Ishikawa (cell line): ENCODE data around the gene LRRC74B.
A peak's percentile ranks its signal among the peaks of the same experiment; 100 is the strongest.

ENCODE experiments used
- CEBPB ChIP-seq: IDR thresholded peaks from 2 replicates; pipeline ENCODE4 v1.6.1; 2012
- CREB1 ChIP-seq: IDR thresholded peaks from 2 replicates; pipeline ENCODE4 v1.6.1; 2012; ENCODE audit warnings: low read depth
- EGR1 ChIP-seq: IDR thresholded peaks from 2 replicates; pipeline ENCODE4 v1.6.1; 2012
- EP300 ChIP-seq: IDR thresholded peaks from 2 replicates; pipeline ENCODE4 v1.6.1; 2012; ENCODE audit warnings: borderline replicate concordance
- FOXM1 ChIP-seq: IDR thresholded peaks from 2 replicates; pipeline ENCODE4 v1.6.1; 2012; ENCODE audit warnings: low read depth, borderline replicate concordance
- NFIC ChIP-seq: IDR thresholded peaks from 2 replicates; pipeline ENCODE4 v1.6.1; 2012
- RAD21 ChIP-seq: IDR thresholded peaks from 2 replicates; pipeline ENCODE4 v1.6.1; 2012; ENCODE audit warnings: low read depth
- TAF1 ChIP-seq: IDR thresholded peaks from 2 replicates; pipeline ENCODE4 v1.6.1; 2012; ENCODE audit warnings: low read depth, mild to moderate bottlenecking
- TCF12 ChIP-seq: IDR thresholded peaks from 2 replicates; pipeline ENCODE4 v1.6.1; 2012; ENCODE audit warnings: low read depth
- TEAD4 ChIP-seq: IDR thresholded peaks from 2 replicates; pipeline ENCODE4 v1.6.1; 2012
- YY1 ChIP-seq: IDR thresholded peaks from 2 replicates; pipeline ENCODE4 v1.6.1; 2012; ENCODE audit warnings: low read depth
- ZBTB7A ChIP-seq: IDR thresholded peaks from 2 replicates; pipeline ENCODE4 v1.6.1; 2012; ENCODE audit warnings: low read depth
- TF ChIP-seq, protein P1 (sequence below): IDR thresholded peaks from 2 replicates; pipeline ENCODE4 v1.6.1; 2012
- TF ChIP-seq, protein P2 (sequence below): IDR thresholded peaks from 2 replicates; pipeline ENCODE4 v1.6.1; 2012; ENCODE audit warnings: low read depth, mild to moderate bottlenecking
- TF ChIP-seq, protein P3 (sequence below): IDR thresholded peaks from 2 replicates; pipeline ENCODE4 v1.6.1; 2012

The LRRC74B gene

GRCh38 chr22:21009638-21010425 is 35.9 kb upstream of the LRRC74B start:
- TF ChIP-seq CREB1 = no peak
- TF ChIP-seq, protein P1, sequence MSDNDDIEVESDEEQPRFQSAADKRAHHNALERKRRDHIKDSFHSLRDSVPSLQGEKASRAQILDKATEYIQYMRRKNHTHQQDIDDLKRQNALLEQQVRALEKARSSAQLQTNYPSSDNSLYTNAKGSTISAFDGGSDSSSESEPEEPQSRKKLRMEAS = peak; percentile 35; the same call in 1 of the 2 replicates
- TF ChIP-seq CEBPB = no peak
- no peak for TF ChIP-seq YY1
- TF ChIP-seq TAF1 = no peak
- TF ChIP-seq, protein P2, sequence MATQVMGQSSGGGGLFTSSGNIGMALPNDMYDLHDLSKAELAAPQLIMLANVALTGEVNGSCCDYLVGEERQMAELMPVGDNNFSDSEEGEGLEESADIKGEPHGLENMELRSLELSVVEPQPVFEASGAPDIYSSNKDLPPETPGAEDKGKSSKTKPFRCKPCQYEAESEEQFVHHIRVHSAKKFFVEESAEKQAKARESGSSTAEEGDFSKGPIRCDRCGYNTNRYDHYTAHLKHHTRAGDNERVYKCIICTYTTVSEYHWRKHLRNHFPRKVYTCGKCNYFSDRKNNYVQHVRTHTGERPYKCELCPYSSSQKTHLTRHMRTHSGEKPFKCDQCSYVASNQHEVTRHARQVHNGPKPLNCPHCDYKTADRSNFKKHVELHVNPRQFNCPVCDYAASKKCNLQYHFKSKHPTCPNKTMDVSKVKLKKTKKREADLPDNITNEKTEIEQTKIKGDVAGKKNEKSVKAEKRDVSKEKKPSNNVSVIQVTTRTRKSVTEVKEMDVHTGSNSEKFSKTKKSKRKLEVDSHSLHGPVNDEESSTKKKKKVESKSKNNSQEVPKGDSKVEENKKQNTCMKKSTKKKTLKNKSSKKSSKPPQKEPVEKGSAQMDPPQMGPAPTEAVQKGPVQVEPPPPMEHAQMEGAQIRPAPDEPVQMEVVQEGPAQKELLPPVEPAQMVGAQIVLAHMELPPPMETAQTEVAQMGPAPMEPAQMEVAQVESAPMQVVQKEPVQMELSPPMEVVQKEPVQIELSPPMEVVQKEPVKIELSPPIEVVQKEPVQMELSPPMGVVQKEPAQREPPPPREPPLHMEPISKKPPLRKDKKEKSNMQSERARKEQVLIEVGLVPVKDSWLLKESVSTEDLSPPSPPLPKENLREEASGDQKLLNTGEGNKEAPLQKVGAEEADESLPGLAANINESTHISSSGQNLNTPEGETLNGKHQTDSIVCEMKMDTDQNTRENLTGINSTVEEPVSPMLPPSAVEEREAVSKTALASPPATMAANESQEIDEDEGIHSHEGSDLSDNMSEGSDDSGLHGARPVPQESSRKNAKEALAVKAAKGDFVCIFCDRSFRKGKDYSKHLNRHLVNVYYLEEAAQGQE = peak; percentile 96

DNA sequence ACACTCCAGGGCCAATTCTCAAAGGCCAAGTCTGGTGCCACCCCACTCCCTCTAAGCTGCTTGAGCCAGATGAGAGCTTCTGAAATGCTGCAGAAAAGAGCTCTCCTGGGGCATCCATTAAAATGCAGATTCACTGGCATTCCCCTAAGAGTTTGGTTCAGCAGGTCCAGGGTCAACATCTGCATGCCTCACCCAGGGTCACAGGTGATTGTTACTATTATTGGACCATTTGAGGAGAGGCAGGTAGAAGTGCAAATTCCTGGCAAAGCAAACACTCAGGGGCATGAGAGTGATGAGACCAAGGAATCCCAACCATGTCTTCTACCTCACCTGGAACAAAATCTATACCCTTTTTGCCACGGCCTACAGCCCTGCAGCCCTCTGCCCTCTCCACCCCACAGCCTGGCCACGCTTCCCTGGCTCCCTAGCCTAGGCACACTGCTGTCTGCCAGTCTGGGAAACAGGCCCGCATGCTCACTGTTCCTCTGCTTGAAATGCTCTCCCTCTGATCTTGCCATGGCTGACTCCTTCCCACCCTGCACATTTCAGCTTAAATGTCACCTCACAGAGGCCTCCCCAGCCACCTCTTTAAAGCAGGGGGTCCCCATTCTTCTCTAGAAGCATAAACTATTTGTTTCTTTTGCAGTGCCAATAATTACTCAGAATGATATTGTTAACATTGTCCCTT is 35.2 kb upstream of the LRRC74B start:
- TF ChIP-seq, protein P2 = no peak
- TF ChIP-seq EP300 = no peak
- TF ChIP-seq YY1 = no peak
- no peak for TF ChIP-seq CREB1
- no peak for TF ChIP-seq EGR1
- TF ChIP-seq NFIC = no peak
- TF ChIP-seq, protein P1 = no peak
- no peak for TF ChIP-seq CEBPB
- TF ChIP-seq TEAD4 = no peak
- no peak for TF ChIP-seq TCF12
- TF ChIP-seq, protein P3, sequence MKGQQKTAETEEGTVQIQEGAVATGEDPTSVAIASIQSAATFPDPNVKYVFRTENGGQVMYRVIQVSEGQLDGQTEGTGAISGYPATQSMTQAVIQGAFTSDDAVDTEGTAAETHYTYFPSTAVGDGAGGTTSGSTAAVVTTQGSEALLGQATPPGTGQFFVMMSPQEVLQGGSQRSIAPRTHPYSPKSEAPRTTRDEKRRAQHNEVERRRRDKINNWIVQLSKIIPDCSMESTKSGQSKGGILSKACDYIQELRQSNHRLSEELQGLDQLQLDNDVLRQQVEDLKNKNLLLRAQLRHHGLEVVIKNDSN = no peak
- TF ChIP-seq RAD21 = no peak
- TF ChIP-seq ZBTB7A = no peak
- TF ChIP-seq TAF1 = no peak
- no peak for TF ChIP-seq FOXM1

GRCh38 chr22:21012446-21013407 is 33.0 kb upstream of the LRRC74B start:
- TF ChIP-seq FOXM1 = no peak
- no peak for TF ChIP-seq TAF1
- TF ChIP-seq, protein P3 = no peak
- TF ChIP-seq CREB1 = no peak

- no peak for TF ChIP-seq CEBPB
- TF ChIP-seq, protein P1 = no peak
- TF ChIP-seq EGR1 = no peak
- no peak for TF ChIP-seq RAD21
- no peak for TF ChIP-seq CREB1
- no peak for TF ChIP-seq EP300
- no peak for TF ChIP-seq FOXM1
- no peak for TF ChIP-seq YY1
- TF ChIP-seq, protein P3 = no peak
- TF ChIP-seq ZBTB7A = peak; percentile 70; the same call in 1 of the 2 replicates
- no peak for TF ChIP-seq TEAD4
- no peak for TF ChIP-seq NFIC
- TF ChIP-seq, protein P2 = 0 out of 2 replicates have a peak, but pooled peaks have one; percentile 29
- TF ChIP-seq TAF1 = no peak
- no peak for TF ChIP-seq TCF12
Measured at GRCh38 chr22:21013657-21014201, 32.0 kb upstream of the LRRC74B start.
